HepG2 (cell line): ENCODE data around the gene LIME1. TPM values are rescaled to one million over a fixed set of nuclear protein-coding genes. Genes with fewer than 3 reads are reported as not detected.

Source experiments
- BHLHE40 ChIP-seq: IDR thresholded peaks from 2 replicates; pipeline ENCODE4 v1.6.1; 2011; ENCODE audit warnings: low read length, improper control_type of control experiment
- CBFB ChIP-seq: sonication (generic); formaldehyde crosslinking; IDR thresholded peaks from 2 replicates; pipeline ENCODE4 v1.4.0; 2020; ENCODE audit warnings: missing genetic modification reagents
- HOXA5 ChIP-seq: sonication (generic); formaldehyde crosslinking; IDR thresholded peaks from 2 replicates; pipeline ENCODE4 v1.4.0; 2020; ENCODE audit warnings: missing genetic modification reagents
- PCBP1 ChIP-seq: fragments of 200-400 bp; formaldehyde crosslinking; IDR thresholded peaks from 2 replicates; pipeline ENCODE4 v1.6.1; 2017; ENCODE audit warnings: mild to moderate bottlenecking, low read depth, low read length, borderline replicate concordance
- SIN3B ChIP-seq: fragments of 150-350 bp; IDR thresholded peaks from 2 replicates; pipeline ENCODE4 v1.6.1; 2014; ENCODE audit warnings: low read length
- SMAD9 ChIP-seq: sonication (generic); formaldehyde crosslinking; IDR thresholded peaks from 2 replicates; pipeline ENCODE4 v1.5.1; 2020; ENCODE audit warnings: mild to moderate bottlenecking, missing genetic modification reagents
- SNAI1 ChIP-seq: sonication (generic); formaldehyde crosslinking; IDR thresholded peaks from 2 replicates; pipeline ENCODE4 v1.5.0; 2020; ENCODE audit warnings: mild to moderate bottlenecking, missing genetic modification reagents, borderline replicate concordance
- SRSF9 ChIP-seq: fragments of 200-400 bp; formaldehyde crosslinking; IDR thresholded peaks from 2 replicates; pipeline ENCODE4 v1.6.1; 2018; ENCODE audit warnings: borderline replicate concordance, mild to moderate bottlenecking, low read depth, low read length; ENCODE audit not compliant: insufficient read depth, poor library complexity, severe bottlenecking
- XRCC5 ChIP-seq: fragments of 200-400 bp; formaldehyde crosslinking; optimal IDR thresholded peaks from 2 replicates; pipeline ENCODE3; 2017; ENCODE audit warnings: mild to moderate bottlenecking, low read length
- ZNF329 ChIP-seq: sonication (generic); formaldehyde crosslinking; IDR thresholded peaks from 2 replicates; pipeline ENCODE4 v1.9.0; 2021; ENCODE audit warnings: low read depth, mild to moderate bottlenecking, missing genetic modification reagents
- ZNF44 ChIP-seq: sonication (generic); formaldehyde crosslinking; IDR thresholded peaks from 2 replicates; pipeline ENCODE4 v1.5.1; 2020; ENCODE audit warnings: mild to moderate bottlenecking, missing genetic modification reagents
- ZNF530 ChIP-seq: sonication (generic); formaldehyde crosslinking; IDR thresholded peaks from 2 replicates; pipeline ENCODE4 v1.5.0; 2020; ENCODE audit warnings: low read depth, mild to moderate bottlenecking, missing genetic modification reagents
- ZNF562 ChIP-seq: sonication (generic); formaldehyde crosslinking; IDR thresholded peaks from 2 replicates; pipeline ENCODE4 v1.8.0; 2022; ENCODE audit warnings: missing genetic modification reagents, borderline replicate concordance
- ZNF761 ChIP-seq: sonication (generic); formaldehyde crosslinking; conservative IDR thresholded peaks from 2 replicates; pipeline ENCODE4 v1.4.0; 2020; ENCODE audit warnings: mild to moderate bottlenecking, missing genetic modification reagents
- ZNF775 ChIP-seq: sonication (generic); formaldehyde crosslinking; IDR thresholded peaks from 2 replicates; pipeline ENCODE4 v1.4.0; 2020; ENCODE audit warnings: missing genetic modification reagents, mild to moderate bottlenecking, moderate library complexity, borderline replicate concordance
- polyA plus RNA-seq, 8 experiments: library from polyadenylated mRNA; depleted of rRNA in 3 of 8; stranded (reverse) in 7 of 8; unstranded in 1 of 8; fragments of >200 nt; fragmentation: Illumina TruSeq in 4 of 8; extraction: Trizol in 4 of 8; gene quantifications; 2 replicates each; pipeline versions ENCODE4 v1.2.1 to v1.2.3, GENCODE V29; 2011 to 2016; ENCODE audit warnings: low read depth in 4 of 8, missing spikeins in 1 of 8, mixed read lengths in 1 of 8; ENCODE audit not compliant: insufficient read depth in 1 of 8
- total RNA-seq, 5 experiments: library from RNA; depleted of rRNA; stranded (reverse); fragments of >200 nt; fragmentation: Illumina TruSeq; extraction: Trizol; gene quantifications; 2 replicates each; pipeline ENCODE4 v1.2.3, GENCODE V29; 2016; ENCODE audit warnings: low read depth in 1 of 5
- TF ChIP-seq, protein P1 (sequence below): sonication (generic); formaldehyde crosslinking; IDR thresholded peaks from 2 replicates; pipeline ENCODE4 v1.5.0; 2020; ENCODE audit warnings: missing genetic modification reagents, mild to moderate bottlenecking, borderline replicate concordance
- TF ChIP-seq, protein P2 (sequence below): sonication (generic); formaldehyde crosslinking; IDR thresholded peaks from 2 replicates; pipeline ENCODE4 v1.5.1; 2020; ENCODE audit warnings: mild to moderate bottlenecking, moderate library complexity, missing genetic modification reagents
- TF ChIP-seq, protein P3 (sequence below): IDR thresholded peaks from 2 replicates; pipeline ENCODE4 v1.6.1; 2016; ENCODE audit warnings: missing biosample characterization, missing genetic modification reagents, low read depth
- TF ChIP-seq, protein P4 (sequence below): sonication (generic); formaldehyde crosslinking; IDR thresholded peaks from 2 replicates; pipeline ENCODE4 v1.4.0; 2020; ENCODE audit warnings: missing genetic modification reagents, mild to moderate bottlenecking, borderline replicate concordance
- TF ChIP-seq, protein P5 (sequence below): sonication (generic); formaldehyde crosslinking; IDR thresholded peaks from 2 replicates; pipeline ENCODE4 v1.4.0; 2020; ENCODE audit warnings: missing genetic modification reagents, mild to moderate bottlenecking, borderline replicate concordance

The LIME1 gene
- total and polyA plus RNA-seq, 2 of the 13 experiments (the other 11 are each of a cell fraction or from before 2014, with no cell fraction given) = 13.0 to 61.5 TPM

DNA sequence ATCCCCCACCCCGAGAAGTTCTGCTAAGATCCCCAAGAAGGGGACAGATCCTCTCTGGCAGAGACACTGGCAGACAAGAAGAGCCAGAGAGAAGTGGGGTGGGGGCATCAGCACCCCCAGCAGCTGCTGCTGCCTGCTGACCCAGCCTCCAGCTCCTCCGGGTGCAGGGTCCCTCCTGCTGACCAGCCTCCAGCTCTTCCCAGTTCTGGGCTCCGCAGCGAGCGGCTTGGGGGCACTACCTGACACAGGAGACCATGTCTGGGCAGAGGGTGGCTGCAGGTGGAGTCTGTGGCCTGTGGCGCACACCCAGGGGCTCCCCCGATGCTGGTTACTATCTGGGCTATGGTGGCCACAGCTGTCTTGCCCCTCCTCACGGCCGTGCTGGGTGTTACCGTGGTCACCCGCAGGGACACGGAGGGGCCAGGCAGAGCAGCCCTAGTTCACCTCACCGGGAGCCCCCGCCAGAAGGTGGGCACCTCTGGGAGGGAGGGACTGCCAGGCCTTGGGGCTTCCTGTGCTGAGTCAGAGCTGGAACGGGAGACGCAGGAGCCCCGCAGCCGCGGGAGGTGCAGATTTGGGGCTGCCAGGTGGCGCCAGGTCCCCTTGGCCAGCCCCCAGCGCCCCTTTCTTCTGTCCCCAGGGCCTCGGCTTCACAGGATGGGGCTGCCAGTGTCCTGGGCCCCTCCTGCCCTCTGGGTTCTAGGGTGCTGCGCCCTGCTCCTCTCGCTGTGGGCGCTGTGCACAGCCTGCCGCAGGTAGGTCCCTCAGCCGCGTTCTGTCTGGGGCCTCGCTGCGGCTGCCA, 630 bp downstream of the LIME1 start (continued):
- TF ChIP-seq, protein P1, sequence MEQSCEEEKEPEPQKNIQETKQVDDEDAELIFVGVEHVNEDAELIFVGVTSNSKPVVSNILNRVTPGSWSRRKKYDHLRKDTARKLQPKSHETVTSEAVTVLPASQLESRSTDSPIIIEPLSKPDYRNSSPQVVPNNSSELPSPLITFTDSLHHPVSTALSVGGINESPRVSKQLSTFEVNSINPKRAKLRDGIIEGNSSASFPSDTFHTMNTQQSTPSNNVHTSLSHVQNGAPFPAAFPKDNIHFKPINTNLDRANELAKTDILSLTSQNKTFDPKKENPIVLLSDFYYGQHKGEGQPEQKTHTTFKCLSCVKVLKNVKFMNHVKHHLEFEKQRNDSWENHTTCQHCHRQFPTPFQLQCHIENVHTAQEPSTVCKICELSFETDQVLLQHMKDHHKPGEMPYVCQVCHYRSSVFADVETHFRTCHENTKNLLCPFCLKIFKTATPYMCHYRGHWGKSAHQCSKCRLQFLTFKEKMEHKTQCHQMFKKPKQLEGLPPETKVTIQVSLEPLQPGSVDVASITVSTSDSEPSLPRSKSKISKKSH (CRISPR knock-in tag) = peak; percentile 18; the same call in 1 of the 2 replicates
- TF ChIP-seq SMAD9 (no peak), PCBP1 (0 out of 2 replicates have a peak, but pooled peaks have one; percentile 23), XRCC5 (peak; percentile 67), SIN3B (no peak), ZNF761 (CRISPR knock-in tag) (no peak), SRSF9 (no peak), BHLHE40 (no peak), ZNF329 (CRISPR knock-in tag) (no peak), ZNF44 (CRISPR knock-in tag) (no peak), ZNF562 (no peak), ZNF530 (CRISPR knock-in tag) (no peak), HOXA5 (CRISPR knock-in tag) (no peak), CBFB (peak; percentile 37; the same call in 1 of the 2 replicates), ZNF775 (CRISPR knock-in tag) (no peak), SNAI1 (CRISPR knock-in tag) (peak; percentile 48; the same call in 1 of the 2 replicates)
- TF ChIP-seq, protein P2, sequence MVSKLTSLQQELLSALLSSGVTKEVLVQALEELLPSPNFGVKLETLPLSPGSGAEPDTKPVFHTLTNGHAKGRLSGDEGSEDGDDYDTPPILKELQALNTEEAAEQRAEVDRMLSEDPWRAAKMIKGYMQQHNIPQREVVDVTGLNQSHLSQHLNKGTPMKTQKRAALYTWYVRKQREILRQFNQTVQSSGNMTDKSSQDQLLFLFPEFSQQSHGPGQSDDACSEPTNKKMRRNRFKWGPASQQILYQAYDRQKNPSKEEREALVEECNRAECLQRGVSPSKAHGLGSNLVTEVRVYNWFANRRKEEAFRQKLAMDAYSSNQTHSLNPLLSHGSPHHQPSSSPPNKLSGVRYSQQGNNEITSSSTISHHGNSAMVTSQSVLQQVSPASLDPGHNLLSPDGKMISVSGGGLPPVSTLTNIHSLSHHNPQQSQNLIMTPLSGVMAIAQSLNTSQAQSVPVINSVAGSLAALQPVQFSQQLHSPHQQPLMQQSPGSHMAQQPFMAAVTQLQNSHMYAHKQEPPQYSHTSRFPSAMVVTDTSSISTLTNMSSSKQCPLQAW = no peak
- TF ChIP-seq, protein P3, sequence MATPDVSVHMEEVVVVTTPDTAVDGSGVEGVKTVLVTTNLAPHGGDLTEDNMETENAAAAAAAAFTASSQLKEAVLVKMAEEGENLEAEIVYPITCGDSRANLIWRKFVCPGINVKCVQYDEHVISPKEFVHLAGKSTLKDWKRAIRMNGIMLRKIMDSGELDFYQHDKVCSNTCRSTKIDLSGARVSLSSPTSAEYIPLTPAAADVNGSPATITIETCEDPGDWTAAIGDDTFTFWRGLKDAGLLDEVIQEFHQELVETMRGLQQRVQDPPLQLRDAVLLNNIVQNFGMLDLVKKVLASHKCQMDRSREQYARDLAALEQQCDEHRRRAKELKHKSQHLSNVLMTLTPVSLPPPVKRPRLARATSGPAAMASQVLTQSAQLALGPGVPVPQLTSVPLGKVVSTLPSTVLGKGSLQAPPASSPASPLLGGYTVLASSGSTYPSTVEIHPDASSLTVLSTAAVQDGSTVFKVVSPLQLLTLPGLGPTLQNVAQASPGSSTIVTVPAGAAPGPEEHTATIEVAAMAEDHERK = no peak
- TF ChIP-seq, protein P4, sequence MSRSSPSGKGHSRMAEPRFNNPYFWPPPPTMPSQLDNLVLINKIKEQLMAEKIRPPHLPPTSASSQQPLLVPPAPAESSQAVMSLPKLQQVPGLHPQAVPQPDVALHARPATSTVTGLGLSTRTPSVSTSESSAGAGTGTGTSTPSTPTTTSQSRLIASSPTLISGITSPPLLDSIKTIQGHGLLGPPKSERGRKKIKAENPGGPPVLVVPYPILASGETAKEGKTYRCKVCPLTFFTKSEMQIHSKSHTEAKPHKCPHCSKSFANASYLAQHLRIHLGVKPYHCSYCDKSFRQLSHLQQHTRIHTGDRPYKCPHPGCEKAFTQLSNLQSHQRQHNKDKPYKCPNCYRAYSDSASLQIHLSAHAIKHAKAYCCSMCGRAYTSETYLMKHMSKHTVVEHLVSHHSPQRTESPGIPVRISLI = 0 out of 2 replicates have a peak, but pooled peaks have one; percentile 41
- TF ChIP-seq, protein P5, sequence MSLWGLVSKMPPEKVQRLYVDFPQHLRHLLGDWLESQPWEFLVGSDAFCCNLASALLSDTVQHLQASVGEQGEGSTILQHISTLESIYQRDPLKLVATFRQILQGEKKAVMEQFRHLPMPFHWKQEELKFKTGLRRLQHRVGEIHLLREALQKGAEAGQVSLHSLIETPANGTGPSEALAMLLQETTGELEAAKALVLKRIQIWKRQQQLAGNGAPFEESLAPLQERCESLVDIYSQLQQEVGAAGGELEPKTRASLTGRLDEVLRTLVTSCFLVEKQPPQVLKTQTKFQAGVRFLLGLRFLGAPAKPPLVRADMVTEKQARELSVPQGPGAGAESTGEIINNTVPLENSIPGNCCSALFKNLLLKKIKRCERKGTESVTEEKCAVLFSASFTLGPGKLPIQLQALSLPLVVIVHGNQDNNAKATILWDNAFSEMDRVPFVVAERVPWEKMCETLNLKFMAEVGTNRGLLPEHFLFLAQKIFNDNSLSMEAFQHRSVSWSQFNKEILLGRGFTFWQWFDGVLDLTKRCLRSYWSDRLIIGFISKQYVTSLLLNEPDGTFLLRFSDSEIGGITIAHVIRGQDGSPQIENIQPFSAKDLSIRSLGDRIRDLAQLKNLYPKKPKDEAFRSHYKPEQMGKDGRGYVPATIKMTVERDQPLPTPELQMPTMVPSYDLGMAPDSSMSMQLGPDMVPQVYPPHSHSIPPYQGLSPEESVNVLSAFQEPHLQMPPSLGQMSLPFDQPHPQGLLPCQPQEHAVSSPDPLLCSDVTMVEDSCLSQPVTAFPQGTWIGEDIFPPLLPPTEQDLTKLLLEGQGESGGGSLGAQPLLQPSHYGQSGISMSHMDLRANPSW = 0 out of 2 replicates have a peak, but pooled peaks have one; percentile 24
